Sigmoid colon (tissue), 7 donors: Measurements from ENCODE around the gene ZWILCH. TPM values are rescaled to one million over a fixed set of nuclear protein-coding genes. Genes with fewer than 3 reads are reported as not detected.

Experiments
- DNase-seq: peaks from one replicate; pipeline ENCODE4 v3.0.0-alpha.2; 2019
- H3K27ac ChIP-seq, 4 donors: fragments of 200-600 bp; sonication (generic); one replicate each; pipeline ENCODE4 v1.5.1; 2016 to 2019; ENCODE audit warnings: mild to moderate bottlenecking in 1 of 4
- H3K27me3 ChIP-seq, 3 donors: fragments of 200-600 bp; sonication (generic); one replicate each; pipeline ENCODE4 v1.5.1; 2019; ENCODE audit warnings: mild to moderate bottlenecking in 1 of 3
- H3K36me3 ChIP-seq, 4 donors: fragments of 200-600 bp; sonication (generic); one replicate each; pipeline ENCODE4 v1.5.1; 2016 to 2019
- H3K4me1 ChIP-seq, 4 donors: fragments of 200-600 bp; sonication (generic); one replicate each; pipeline ENCODE4 v1.5.1; 2017 to 2019
- H3K4me3 ChIP-seq, 4 donors: fragments of 200-600 bp; sonication (generic); one replicate each; pipeline ENCODE4 v1.5.1; 2017 to 2019; ENCODE audit warnings: mild to moderate bottlenecking in 2 of 4, moderate library complexity in 1 of 4
- H3K9me3 ChIP-seq, 4 donors: fragments of 200-600 bp in 3 of 4; sonication (generic) in 3 of 4; one replicate each; pipeline versions ENCODE4 v1.5.1 to v1.6.1; 2013 to 2019
- CTCF ChIP-seq, 4 experiments: fragments of 450-650 bp in 3 of 4; fragments of 200-600 bp in 1 of 4; IDR thresholded peaks; one replicate each; pipeline ENCODE4 v1.5.1; 2016 to 2019; ENCODE audit warnings: antibody characterized with exemption in 4 of 4, mild to moderate bottlenecking in 3 of 4, moderate library complexity in 2 of 4
- EP300 ChIP-seq, 4 donors: sonication (generic); formaldehyde crosslinking; IDR thresholded peaks; one replicate each; pipeline ENCODE4 v1.6.1; 2017; ENCODE audit warnings: antibody characterized with exemption in 4 of 4
- POLR2A ChIP-seq, 2 donors: fragments of 450-650 bp; IDR thresholded peaks; one replicate each; pipeline ENCODE4 v1.6.1; 2016; ENCODE audit warnings: antibody characterized with exemption in 2 of 2, mild to moderate bottlenecking in 2 of 2, moderate library complexity in 2 of 2
- POLR2AphosphoS5 ChIP-seq, 4 donors: sonication (generic); formaldehyde crosslinking; IDR thresholded peaks; one replicate each; pipeline ENCODE4 v1.6.1; 2017; ENCODE audit warnings: antibody characterized with exemption in 4 of 4
- WGBS, 2 donors: extraction: QIAGEN DNeasy Blood & Tissue Kit; methylation state at CpG; one replicate each; pipeline ENCODE4 v1.1.7; 2013; 5-methylcytosine and 5-hydroxymethylcytosine counted together
- intact Hi-C: fragments of 100-400 bp; cut with DNase I; formaldehyde crosslinking; loops from one replicate; pipeline ENCODE4 v1.15.1; 2023
- polyA plus RNA-seq, 3 donors: library from polyadenylated mRNA; stranded (reverse); fragments of 200-250 nt; gene quantifications; one replicate each; pipeline ENCODE4 v1.2.3, GENCODE V29; 2013
- total RNA-seq, 4 donors: library from RNA; depleted of rRNA; stranded (reverse); fragments of >200 nt; gene quantifications; one replicate each; pipeline ENCODE4 v1.1.0, GENCODE V29; 2016
- donor health status: healthy with polysubstance abuse.
- donor health status: Bipolar disorder and iron deficiency.
- donor health status: healthy.

Gene ZWILCH
- total and polyA plus RNA-seq, 7 donors = 3.1 to 9.3 (median 5.8) TPM

GRCh38 chr15:66486887-66487286 lies 18.2 kb upstream of the ZWILCH start:
- no peak overlapping the region for H3K27ac ChIP-seq
- intact Hi-C loops = no loop called here
- H3K9me3 ChIP-seq = no peaks in the 10 kb centered on the region
- TF ChIP-seq POLR2AphosphoS5 (IDR thresholded peaks at IDR 0.05) (no peak), EP300 (IDR thresholded peaks at IDR 0.05) (no peak), CTCF (IDR thresholded peaks at IDR 0.05) (no peak), POLR2A (IDR thresholded peaks at IDR 0.05) (no peak)
- peaks cover 9 to 81% (median 26%) of the 10 kb centered on the region in 4 donors for H3K36me3 ChIP-seq
- H3K4me1 ChIP-seq = no peaks in the 10 kb centered on the region
- no peak overlapping the region for H3K4me3 ChIP-seq
- DNase-seq = no peak
- 96% methylated on average over 3 of the region's 3 CpGs for WGBS, 2 donors
- no peaks in the 10 kb centered on the region for H3K27me3 ChIP-seq

GRCh38 chr15:66488525-66488924 lies 16.6 kb upstream of the ZWILCH start:
- Histone ChIP-seq H3K4me1 (no peaks in the 10 kb centered on the region), H3K4me3 (no peak overlapping the region), H3K27ac (no peak overlapping the region), H3K9me3 (no peaks in the 10 kb centered on the region), H3K27me3 (no peaks in the 10 kb centered on the region), H3K36me3 (peaks cover 3 to 83% (median 23%) of the 10 kb centered on the region in 4 donors)
- WGBS, 2 donors = 94 to 96% methylated on average over 5 of the region's 5 CpGs
- no peak for DNase-seq
- intact Hi-C loops = no loop called here
- TF ChIP-seq EP300 (IDR thresholded peaks at IDR 0.05) (no peak), POLR2A (IDR thresholded peaks at IDR 0.05) (no peak), CTCF (IDR thresholded peaks at IDR 0.05) (no peak), POLR2AphosphoS5 (IDR thresholded peaks at IDR 0.05) (no peak)

GRCh38 chr15:66489179-66489791 lies 15.8 kb upstream of the ZWILCH start:
- no peaks in the 10 kb centered on the region for H3K27me3 ChIP-seq
- WGBS, 2 donors = 88 to 90% methylated on average over 6 of the region's 6 CpGs
- no peaks in the 10 kb centered on the region for H3K9me3 ChIP-seq
- intact Hi-C loops = no loop called here
- no peak overlapping the region for H3K27ac ChIP-seq
- H3K4me3 ChIP-seq = no peak overlapping the region
- TF ChIP-seq POLR2A (IDR thresholded peaks at IDR 0.05) (no peak), EP300 (IDR thresholded peaks at IDR 0.05) (no peak), POLR2AphosphoS5 (IDR thresholded peaks at IDR 0.05) (no peak), CTCF (IDR thresholded peaks at IDR 0.05) (no peak)
- H3K4me1 ChIP-seq = no peaks in the 10 kb centered on the region
- no peak for DNase-seq
- H3K36me3 ChIP-seq = peaks cover 3 to 91% (median 26%) of the 10 kb centered on the region in 4 donors

GRCh38 chr15:66491846-66492245 lies 13.3 kb upstream of the ZWILCH start:
- H3K27me3 ChIP-seq = no peaks in the 10 kb centered on the region
- 95 to 98% methylated on average over 3 of the region's 3 CpGs for WGBS, 2 donors
- intact Hi-C loops = no loop called here
- H3K36me3 ChIP-seq = peaks cover 3 to 81% (median 21%) of the 10 kb centered on the region in 4 donors
- no peak overlapping the region for H3K4me3 ChIP-seq
- H3K9me3 ChIP-seq = no peaks in the 10 kb centered on the region
- DNase-seq = no peak
- H3K4me1 ChIP-seq = peaks cover 0 to 9% (median 9%) of the 10 kb centered on the region in 4 donors
- H3K27ac ChIP-seq = no peak overlapping the region
- TF ChIP-seq EP300 (IDR thresholded peaks at IDR 0.05) (no peak), POLR2A (IDR thresholded peaks at IDR 0.05) (no peak), POLR2AphosphoS5 (IDR thresholded peaks at IDR 0.05) (no peak), CTCF (IDR thresholded peaks at IDR 0.05) (no peak)

- WGBS, 2 donors = 87 to 93% methylated on average over 2 of the region's 2 CpGs
Measured at GRCh38 chr15:66494262-66494661, 10.9 kb upstream of the ZWILCH start.

More at GRCh38 chr15:66494262-66494661, 10.9 kb upstream of the ZWILCH start:
- Histone ChIP-seq H3K4me3 (no peak overlapping the region), H3K4me1 (peaks cover 0 to 23% (median 19%) of the 10 kb centered on the region in 4 donors), H3K27me3 (no peaks in the 10 kb centered on the region), H3K36me3 (peaks cover 10 to 69% (median 27%) of the 10 kb centered on the region in 4 donors), H3K9me3 (no peaks in the 10 kb centered on the region), H3K27ac (no peak overlapping the region)
- intact Hi-C loops = no loop called here
- no peak for DNase-seq
- no peak for TF ChIP-seq CTCF (IDR thresholded peaks at IDR 0.05)
- no peak for TF ChIP-seq POLR2AphosphoS5 (IDR thresholded peaks at IDR 0.05)
